ENCODE results near the gene NAA40.
A peak's percentile ranks its signal among the peaks of the same experiment; 100 is the strongest.
"Not testable (repeated sequence)": the region's sequence is repeated elsewhere in the genome, so short reads cannot be mapped to it uniquely, and the experiment has no call there.

NAA40 gene

DNA sequence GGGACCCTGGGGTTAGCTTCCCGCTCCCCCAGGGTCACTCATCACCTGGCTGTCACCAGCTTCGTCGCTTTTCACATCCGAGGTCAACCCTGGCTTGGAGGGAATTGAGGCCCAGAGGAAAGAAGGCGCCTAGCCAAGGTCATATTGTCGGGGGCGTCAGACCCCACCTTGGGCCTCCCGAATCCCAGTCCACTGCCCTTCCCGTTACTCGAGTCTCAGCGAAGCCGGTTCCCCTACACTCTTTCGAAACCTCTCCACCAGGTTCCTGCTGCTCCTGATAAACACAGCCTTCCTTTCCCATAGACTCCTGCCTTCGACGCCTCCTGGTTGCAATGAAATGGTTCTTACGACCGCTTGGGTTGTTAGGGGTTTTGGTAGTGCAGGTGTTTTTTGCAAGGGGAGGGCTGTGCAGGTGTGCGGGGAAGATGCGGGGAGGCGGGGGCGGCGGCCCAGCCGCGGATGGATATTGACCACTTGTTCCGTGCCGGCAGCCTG, 642 bp downstream of the NAA40 start:
- peak; percentile 40 for DNase-seq (ENCODE audit: low read depth, low spot score)

- no peak for DNase-seq (ENCODE audit: low read depth, low spot score)
Measured at GRCh38 chr11:63940786-63941185, 2.0 kb downstream of the NAA40 start.

- no peak for DNase-seq (ENCODE audit: low read depth, low spot score)
Measured at GRCh38 chr11:63941901-63942300, 3.1 kb downstream of the NAA40 start.

DNA sequence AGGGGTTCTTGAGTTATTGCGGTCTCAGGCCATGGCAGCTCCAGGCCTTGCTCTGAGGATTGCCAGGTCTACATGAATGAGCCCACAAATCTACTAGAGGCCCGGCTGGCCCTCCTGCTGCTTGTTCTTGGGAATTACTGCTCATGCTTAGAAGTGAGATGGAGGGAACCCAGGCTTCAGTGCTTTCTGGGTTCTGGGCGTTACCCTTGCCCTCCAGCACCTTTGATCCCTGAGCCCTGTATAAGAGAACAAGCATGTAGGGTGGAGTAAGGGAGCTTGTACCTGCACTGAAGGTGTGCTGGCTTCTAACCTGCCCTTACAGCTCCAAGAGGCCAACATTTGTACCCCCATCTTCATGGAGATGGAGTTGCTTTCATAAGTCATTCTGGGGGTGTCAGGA, 4.0 kb downstream of the NAA40 start:
- DNase-seq (ENCODE audit: low read depth, low spot score): no peak

GRCh38 chr11:63944987-63945386, 6.2 kb downstream of the NAA40 start:
- DNase-seq (ENCODE audit: low read depth, low spot score): no peak

DNA sequence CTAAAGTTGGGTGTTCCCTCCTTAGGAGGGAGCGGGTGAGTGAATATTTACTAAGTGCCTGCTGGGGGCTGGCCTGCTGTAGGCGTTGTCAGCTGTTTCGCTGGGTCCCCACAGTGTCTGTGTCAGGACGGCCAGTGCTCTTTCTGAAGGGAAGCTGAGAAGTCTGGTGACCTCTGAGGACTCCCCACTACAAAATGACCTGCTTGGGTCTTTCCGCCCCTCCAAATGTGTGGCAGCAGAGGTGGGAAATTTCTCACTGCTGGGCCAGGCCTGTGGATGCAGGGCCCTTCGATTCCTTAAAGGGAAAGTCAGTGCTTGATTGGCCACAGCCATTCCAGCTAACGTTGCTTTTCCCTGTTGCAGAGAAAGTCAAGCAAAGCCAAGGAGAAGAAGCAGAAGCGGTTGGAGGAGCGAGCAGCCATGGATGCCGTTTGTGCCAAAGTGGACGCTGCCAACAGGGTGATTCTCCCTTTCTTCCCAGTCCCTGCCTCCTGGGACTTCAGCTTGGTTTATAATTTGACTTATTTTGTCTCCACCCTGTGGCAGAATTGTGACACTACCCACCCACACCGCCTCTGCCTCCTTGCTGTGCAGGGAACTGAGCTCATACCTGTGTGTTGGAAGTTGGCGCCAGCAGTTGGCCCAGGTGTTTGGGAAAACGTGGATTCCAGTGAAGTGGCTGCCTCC, 6.8 kb downstream of the NAA40 start:
- peak; percentile 80 for DNase-seq (ENCODE audit: low read depth, low spot score)

DNA sequence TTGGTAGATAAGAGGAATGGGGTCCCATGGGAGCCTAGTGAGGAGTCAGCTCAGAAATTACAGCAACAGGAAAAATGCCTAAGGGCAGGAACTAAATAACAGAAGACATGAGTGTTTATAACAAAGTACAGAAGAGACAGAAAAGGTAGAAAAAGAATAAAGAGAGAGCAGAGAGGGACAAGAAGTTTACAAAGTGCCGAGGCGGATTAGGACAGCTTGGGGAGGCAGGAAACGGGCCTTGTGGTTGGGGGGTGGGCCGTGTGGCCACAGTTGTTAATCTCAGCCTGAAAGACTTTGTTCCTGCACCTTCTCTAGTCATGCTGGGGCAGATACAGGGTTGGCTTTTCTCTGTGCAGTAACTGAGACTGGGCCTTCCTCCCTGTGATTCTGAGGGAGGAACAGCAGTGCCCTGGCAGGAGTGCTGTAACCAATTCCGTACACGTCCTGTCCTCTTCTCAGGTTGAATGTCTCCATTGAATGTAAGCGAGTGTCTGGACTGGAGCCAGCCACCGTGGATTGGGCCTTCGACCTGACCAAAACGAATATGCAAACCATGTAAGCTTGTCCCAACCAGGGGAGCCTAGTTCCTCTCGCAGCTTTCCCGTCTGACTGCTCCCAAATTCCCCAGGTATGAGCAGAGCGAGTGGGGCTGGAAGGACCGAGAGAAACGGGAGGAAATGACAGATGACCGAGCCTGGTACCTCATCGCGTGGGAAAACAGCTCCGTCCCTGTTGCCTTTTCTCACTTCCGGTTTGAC, 13.2 kb downstream of the NAA40 start:
- DNase-seq (ENCODE audit: low read depth, low spot score): no peak

GRCh38 chr11:63952570-63952969, 13.8 kb downstream of the NAA40 start:
- DNase-seq (ENCODE audit: low read depth, low spot score): no peak

- no peak for DNase-seq (ENCODE audit: low read depth, low spot score)
Measured at GRCh38 chr11:63958008-63958407, 19.2 kb downstream of the NAA40 start.

GRCh38 chr11:63961608-63962412, 23.0 kb downstream of the NAA40 start:
- no peak for DNase-seq (ENCODE audit: low read depth, low spot score)

GRCh38 chr11:63963895-63964294, 25.1 kb downstream of the NAA40 start:
- not testable (repeated sequence) for DNase-seq (ENCODE audit: low read depth, low spot score)

GRCh38 chr11:63966444-63966843, 27.6 kb downstream of the NAA40 start:
- no peak for DNase-seq (ENCODE audit: low read depth, low spot score)

- no peak for DNase-seq (ENCODE audit: low read depth, low spot score)
Measured at GRCh38 chr11:63969461-63969860, 30.7 kb downstream of the NAA40 start.

DNA sequence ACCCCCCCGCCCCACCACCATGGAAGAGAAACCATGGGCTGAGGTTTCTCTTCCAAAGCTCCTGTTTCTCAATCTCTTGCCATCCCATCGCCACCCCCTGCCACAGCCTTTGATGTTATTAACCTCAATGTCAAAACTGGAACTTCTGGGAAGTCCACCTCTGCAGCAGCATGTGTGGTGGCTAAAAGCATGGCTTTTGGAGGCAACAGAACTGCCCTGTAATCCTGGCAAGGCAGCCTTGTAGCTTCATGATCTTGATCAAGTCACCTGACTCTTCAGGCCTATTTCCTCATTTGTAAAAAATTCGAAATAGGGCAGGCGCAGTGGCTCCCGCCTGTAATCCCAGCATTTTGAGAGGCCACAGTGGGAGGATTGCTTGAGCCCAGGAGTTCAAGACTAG, 32.1 kb downstream of the NAA40 start:
- no peak for DNase-seq (ENCODE audit: low read depth, low spot score)

DNA sequence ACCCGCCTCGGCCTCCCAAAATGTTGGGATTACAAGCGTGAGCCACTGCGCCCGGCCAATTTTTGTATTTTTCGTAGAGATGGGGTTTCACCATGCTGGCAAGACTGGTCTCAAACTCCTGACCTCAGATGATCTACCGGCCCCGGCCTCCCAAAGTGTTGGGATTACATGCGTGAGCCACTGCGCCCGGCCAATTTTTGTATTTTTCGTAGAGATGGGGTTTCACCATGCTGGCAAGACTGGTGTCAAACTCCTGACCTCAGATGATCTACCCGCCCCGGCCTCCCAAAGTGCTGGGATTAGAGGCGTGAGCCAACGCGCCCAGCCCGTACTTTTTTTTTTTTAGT, 35.1 kb downstream of the NAA40 start:
- not testable (repeated sequence) for DNase-seq (ENCODE audit: low read depth, low spot score)

DNA sequence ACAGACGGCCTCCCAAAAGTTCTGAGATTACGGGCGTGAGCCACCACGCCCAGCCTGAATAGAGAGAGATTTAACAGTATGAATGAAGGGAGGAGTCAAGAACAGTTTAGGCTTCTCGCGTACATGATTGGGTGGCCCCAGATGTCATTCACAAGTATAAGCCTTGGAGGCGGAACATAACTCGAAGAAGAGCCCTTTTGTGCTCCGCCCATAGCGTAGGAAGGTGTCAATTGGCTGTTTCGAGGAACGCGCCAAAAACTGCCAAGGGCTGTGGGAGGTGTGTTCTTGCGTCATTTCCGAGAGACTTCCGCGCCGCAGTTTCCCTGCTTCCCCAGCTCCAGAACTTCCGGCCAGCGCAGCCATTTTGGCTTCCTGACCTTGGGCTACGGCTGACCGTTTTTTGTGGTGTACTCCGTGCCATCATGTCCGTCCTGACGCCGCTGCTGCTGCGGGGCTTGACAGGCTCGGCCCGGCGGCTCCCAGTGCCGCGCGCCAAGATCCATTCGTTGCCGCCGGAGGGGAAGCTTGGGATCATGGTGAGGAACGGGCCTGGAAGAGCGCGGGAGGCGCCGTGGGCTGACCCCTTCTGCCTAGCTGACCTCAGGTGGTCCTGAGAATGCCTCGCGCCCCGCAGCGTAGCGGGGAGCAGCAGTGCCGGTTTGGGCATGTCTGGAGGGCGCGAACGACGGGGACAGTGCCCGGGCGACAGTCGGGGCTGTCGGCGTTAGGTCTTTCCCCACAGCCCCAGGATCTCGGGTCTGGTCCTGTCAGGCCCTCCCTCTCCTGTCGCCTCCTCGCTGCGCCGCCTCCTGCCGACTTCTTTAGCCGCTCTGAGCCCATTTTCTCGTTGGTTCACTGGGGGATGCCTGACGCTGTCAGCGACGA, 35.7 kb downstream of the NAA40 start, which contains the start of gene COX8A:
COX8A (plus strand) TSS at position 362 of the 885 bp plus-strand sequence; CDS start at position 423, 61 bp downstream.
- DNase-seq (ENCODE audit: low read depth, low spot score): peak; percentile 100

GRCh38 chr11:63978551-63979239, 39.9 kb downstream of the NAA40 start:
- peak; percentile 37 for DNase-seq (ENCODE audit: low read depth, low spot score)

GRCh38 chr11:63979426-63979825, 40.6 kb downstream of the NAA40 start:
- no peak for DNase-seq (ENCODE audit: low read depth, low spot score)

DNA sequence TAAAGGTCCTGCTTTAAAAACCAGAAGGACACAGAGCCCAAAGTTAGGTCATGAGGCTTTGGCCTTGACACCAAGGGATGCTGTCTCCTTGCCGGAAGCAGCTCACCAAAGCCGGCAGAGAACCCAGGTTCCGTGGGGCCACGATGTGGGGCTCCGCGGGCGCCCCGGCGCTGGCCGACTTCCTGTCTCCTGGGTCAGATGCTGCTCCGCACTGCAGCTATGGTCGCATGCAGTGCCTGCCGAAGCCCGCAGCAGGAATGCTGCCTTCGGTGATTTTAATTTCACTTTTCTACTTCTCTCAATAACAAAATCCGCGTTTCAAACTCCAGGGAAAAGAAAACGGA, 47.0 kb downstream of the NAA40 start:
- no peak for DNase-seq (ENCODE audit: low read depth, low spot score)

DNA sequence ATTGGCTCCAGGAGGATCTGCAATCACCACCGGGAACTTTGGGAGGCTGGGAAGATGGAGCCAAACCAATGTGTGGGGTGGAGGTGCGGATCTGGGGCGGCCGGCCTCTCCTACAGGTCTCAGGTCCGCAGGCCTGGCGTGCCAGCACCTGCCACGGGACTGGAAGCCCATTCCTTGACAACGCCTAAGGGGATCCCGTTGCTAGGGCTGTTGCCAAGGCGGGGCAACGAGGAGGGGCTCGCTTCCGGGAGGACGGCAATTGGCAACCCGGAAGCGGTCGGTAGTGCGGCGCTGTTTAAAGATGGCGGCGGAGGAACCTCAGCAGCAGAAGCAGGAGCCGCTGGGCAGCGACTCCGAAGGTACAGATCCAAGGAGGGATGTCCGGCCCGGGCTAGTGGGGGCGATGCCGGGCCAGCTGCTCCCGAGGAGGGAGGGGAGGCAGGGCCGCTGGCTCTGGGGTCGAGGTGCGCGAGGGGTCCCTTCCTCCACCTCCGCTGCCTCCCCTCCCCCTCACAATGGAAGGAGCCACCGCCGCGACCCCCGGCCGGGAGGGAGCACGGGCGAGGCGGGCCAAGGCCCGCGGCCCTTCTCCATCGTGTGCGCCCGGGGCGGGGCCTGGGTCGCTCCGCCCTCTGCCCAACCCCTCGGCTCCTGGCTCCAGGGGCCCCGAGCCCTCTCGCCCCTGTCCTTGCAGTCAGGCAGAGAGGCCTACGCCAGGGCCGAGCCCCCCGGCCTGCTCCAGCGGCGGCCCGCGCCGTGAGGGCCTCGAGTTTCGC, 47.5 kb downstream of the NAA40 start, which contains the start of gene OTUB1:
OTUB1 (plus strand) TSS at position 283 of the 776 bp plus-strand sequence; CDS start at position 302, 19 bp downstream.
- DNase-seq (ENCODE audit: low read depth, low spot score): peak; percentile 99
